ENCODE data around the gene SLIT3.
"Not testable (repeated sequence)": the region's sequence is repeated elsewhere in the genome, so short reads cannot be mapped to it uniquely, and the experiment has no call there.

Gene SLIT3

DNA sequence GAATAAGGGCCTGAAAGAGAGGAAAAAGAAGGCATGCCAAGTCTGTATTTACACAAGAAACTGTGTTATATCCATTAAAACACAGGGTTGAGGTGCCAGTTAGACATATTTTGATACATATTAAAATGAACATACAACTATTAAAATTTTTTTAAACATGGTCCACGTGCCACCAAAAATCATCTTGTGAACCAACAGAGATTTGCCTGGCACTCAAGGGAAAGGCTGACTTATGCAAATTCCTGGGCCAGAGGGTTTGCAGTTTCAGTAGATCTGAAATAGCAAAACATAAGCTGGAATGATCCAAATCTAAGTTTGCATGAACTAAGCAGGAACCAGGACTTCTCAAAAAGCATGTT lies 168.7 kb downstream of the SLIT3 start:
- no peak for DNase-seq

DNA sequence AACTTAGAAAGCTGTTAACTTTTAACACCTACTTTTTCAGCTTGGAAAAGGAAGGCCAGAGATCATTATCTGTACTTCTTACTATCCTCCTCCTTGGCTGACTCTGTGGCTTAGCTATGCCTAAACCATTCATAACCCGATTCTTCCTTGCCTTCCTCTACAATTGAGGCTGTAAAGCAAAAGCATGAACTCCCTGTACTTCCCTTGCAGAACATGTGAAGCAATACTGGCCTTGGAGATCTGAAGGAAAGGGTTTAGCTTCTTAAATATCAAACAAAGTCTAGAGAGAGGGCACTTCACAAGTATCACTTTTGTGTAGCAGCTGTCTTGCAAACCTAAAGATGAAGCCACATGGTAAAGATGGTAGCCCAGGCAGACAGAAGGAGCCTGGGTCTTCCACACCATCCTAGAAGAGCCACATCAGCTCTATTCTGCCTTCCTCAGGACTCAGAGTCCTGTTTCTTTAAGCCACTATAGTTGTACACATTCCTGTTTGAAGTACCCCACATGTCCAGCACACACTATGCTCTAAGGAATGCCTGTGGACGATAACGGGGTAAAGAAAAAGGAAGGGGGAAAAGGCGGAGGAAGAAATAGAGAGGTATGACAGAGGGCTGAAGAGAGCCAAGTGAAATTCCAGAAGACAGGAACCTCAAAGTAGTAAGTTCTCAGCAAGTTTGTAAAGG lies 169.2 kb downstream of the SLIT3 start:
- no peak for DNase-seq

DNA sequence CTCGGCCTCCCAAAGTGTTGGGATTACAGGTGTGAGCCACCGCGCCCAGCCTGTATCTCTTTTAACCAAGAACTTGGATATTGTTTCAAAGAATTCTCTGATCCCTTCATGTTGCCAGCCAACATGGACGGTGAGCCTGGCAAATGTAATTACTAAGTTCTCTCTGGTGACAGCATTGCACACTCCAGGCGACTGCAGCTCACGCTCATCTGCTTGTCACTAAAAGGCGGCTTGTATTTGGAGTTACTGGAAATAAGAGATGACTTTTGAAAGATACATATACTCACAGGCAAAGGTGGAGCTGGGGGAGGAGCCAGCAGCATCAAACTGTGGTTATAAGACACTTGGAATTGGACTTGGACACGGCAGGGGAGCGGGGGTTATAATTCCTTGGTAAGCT lies 172.3 kb downstream of the SLIT3 start:
- no peak for DNase-seq

DNA sequence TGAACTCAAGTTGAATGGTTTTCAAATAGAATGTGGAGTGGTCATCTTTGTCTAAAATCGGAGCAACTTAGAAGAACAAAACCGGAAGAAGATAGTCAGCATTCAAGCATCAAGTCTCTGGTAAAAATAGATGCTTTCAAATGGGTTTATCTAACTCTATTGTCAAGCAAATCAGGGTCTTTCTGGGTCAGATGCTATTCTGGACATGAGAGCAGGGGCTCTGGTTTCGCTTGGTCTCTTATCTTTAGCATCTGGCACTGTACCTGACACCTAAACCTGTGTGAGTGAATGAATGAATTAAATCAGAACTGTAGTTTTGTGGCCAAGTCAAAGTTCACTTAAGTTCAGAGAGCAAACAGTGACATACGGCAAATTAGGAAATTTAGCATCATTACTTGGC lies 173.5 kb downstream of the SLIT3 start:
- DNase-seq: no peak

DNA sequence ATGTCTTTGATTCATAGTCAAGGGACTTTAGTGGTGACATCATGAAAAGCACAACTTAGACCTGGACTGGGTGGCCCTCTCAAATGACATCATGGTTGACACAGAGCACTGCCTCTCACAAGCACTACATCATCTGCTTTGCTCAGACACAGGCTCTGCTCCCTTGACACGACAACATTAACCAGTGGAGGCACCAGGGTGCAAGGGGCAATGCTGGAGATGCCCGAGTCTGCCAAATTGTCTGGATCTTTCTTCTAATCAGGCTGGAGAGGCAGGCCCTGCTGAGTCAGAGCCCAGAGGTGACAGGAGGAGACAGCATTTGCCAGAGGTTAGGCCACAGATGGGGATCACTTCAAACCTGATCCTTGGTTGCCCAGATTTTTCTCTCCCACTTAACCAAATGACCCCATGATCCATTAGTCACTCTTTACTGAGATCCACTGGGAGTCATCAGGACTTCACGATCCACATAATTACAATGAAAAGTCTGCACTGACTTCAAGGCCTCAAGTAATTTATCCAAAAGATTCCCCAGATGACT lies 174.4 kb downstream of the SLIT3 start:
- no peak for DNase-seq

DNA sequence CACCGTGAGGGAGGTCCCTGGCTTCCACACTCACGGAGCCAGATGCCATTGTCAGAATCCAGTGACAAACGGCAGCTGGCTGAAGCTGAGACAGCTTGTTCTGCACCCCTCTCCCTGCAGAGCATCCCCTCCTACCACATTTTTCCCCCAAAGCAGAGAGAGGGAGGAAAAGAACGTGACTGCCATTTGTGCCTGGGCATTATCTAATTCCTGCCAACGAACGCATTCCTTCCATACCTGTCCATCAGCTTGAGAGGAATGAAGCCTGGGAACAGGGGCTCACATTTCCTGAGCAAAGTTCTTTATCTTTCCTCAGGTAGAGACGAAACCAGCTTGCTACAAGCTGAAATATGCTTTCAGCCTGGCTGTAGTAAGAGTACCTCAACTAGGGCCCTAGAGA lies 175.4 kb downstream of the SLIT3 start:
- no peak for DNase-seq

DNA sequence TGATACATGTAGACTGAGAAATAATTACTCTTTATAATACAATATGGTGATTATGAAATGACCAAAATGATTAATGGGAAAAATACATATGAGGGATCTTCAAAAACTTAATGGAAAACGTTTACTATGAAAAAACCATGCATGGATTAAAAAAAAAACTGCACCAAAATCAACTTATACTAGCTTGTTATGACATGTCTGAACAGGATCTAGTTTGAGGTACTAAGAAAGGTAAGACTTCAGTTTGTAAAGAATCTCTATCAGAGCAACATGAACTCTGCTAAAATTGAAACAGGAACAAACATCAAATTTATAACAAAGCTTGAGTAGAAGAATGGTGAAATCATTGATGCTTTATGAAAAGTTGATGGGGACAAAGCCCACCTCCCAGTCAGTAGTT lies 178.0 kb downstream of the SLIT3 start:
- no peak for DNase-seq

DNA sequence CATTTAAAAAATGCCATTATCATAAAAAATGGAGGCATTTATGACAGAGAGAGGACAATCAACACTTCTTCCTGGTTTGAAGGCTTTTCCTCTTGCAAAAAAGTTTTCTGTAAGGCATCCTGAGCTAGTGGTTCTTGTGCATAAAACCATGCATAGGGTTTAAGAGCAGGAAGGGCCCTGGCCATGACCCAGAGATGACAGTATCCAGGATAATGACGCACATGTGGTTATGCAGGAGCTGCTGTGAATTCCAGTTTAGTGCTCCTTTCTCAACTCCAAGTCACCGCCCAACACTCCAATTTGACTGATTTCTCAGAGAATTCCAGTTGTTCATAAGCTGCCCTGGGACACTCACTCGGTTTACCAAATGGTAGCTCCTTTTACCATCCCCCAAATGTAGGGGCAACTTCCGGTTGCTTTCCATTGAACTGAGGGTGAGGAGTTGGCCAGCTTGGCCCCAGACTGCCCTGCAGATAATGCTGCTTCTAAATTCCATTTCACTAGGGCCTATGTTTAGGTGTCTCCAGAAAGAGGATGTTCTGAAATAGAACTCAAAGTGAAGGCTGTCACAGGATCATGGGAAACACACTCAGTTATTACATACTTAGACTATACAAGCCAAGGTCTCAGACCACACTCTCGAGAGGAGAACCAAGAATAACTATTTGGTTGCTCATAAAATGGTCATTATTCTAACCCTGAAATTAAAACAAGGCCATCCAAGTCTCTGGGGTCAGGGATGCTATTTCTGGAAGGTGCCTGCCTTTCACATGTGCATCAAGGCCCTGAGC lies 179.1 kb downstream of the SLIT3 start:
- no peak for DNase-seq

DNA sequence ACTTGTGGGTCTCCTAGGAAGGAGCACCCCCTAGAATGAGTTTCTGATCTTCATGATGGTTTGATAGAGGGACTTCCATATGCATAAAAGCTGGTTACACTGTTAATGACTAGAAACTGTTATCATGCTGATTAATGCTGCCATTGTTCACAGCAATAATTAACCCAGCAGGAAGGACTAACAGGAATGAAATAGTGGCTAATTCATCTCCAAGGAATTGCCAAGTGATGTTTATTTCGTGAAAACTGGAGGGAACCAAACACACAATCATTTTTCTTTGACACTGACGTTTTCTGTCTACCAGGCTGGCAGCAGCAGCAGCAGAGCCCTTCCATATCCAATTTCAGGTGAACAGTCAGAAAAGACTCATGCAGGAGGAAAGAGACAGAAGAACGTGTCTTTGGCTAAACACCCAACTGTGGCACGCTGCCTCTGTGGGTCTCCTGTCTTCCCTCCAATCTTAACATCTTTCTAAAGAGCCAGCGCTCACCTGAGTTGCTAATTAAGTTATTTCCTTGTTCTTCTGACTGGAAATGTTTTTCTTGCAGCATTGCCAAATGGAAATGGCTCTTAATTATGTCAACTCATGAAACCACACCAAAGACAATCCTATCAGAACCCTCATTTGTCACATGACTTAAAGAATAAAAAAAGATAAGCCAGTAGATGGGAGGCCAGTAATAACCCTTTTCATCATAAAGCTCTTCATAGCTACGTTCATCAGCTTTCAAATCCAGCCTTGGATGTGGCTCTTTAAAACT lies 181.5 kb downstream of the SLIT3 start:
- no peak for DNase-seq

DNA sequence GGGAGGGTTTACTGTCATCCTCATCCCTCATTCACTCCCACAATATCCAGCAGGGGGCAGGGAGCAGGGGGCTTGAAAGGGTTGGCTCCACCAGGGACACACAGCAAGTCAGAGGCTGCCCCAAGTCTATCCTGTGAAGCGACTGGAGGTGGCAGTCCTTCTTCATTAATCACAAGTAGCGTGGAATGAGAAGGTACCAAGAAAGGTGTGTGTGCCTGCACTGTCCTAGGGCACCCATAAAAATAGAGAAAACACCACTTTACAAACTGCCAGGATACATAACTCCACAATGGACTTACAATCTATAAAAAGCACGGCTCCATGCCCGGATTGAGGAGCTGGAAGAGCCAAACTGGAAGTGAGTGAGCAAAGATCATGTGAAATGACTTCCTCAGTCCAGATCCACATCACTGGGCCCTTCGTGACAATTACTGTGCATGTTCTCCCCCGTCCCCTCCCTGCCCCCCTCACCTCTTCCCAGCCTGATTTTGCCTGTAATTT lies 183.9 kb downstream of the SLIT3 start:
- no peak for DNase-seq

DNA sequence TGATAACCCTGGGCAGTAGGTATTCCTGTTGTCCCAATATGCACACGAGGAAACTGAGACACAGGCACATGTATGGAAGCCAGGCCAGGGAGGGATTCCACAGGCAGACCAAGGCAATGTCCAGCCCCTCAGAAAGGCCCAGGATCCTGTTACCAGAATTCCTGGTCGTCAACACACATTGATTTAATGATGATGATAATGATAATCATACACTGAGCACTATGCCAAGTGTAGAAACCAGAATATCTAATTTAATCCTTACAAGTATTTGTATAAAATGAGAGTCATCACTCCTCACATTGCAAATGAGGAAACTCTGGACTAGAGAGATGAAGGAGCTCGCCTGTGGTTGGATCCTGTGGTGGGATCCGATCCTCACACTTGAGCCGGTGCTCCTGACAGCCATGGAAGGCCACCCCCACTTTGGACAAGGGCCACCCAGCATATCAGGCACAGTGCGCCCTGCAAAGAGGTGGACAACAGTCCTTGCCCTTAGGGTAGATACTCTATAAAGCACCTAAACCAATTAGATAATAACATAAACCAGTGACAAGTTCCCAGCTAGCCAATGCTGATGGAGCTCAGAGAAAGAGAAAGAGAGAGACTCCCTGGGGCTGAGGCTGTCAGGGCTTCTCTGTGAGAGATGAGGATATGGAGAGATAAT lies 185.3 kb downstream of the SLIT3 start:
- no peak for DNase-seq

DNA sequence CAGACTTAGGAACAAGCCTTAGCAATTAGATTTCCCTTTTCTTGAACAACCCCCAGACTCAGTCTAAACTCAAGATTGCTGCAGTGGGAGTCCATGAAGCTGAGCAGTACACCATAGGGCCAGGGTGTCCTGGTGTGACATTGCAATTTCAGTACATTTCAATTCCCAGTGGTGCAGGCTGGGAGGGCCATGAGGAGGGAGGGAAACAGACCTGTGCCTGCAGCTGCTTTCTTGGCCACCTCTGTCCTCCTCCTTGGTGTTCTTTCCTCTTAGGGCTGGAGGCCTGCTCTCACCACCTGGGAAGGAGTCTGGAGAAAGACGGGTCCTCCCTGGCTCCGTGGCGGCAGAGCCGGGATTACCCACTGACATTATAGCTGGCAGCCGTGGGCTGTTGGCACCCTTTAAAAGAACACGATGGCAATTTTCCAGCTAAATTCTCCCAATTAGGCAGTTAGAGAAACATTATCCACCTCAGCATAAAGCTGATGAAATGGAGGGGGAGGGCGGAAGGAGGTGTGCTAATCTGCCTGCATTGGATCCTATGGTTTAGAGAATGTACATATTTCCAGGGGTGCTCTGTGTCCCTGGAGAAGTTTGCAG lies 186.4 kb downstream of the SLIT3 start:
- no peak for DNase-seq

DNA sequence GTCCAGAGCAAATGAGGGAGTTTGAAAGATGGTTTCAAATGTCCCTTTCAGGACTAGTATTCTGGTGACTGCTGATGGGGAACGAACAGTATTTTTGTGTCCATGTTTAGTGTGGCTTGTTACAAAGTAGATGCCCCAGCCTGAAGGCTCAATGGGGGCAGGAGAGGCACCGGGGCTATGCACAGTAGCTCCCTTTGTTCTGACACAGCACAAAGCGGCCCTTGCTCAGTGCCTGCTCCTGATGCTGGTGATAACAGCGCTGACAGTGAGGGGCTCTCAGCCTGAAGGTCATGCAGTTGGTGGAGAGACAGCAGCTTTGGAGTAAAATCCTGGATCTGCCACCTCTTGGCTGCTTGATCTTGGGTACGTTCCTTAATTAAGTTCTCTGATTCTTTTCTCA lies 188.9 kb downstream of the SLIT3 start:
- no peak for DNase-seq

DNA sequence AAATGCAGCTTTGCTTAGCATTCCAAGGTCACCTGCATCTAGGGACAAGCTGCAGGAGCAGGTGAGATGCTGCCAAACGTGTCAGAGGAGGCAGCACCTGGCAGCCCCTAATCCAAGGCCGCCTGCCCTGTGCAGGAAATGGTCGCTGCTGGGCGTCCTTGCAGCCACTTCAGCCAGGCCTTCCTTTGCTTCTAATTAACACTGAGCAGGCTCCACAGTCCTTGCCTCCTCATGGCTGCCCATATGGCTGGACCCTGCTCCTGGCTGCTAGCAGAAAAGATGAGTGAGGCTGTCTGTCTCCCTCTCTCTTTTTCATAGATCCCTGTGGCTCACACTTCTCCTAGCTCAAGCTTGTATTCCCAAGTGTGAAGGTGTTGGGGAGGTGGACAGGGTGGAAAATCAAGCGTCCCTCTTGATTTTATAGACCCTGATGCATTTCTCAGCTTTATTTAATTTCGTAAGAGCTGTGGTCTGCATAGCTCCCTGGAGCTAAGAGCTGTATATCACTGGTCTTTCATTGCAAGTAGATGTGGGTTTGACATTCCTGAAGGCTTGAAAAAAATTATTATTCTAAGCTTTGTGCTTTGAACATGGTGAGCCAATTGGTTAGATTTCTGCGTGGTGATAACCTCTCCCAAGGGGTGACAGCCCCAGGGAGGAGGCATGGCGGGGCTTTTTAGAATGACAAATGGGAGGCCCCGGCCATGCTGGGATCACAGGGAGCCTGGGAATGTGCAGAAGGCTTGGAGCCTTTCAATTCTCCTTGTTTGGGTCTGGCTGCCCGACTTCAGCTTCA lies 193.8 kb downstream of the SLIT3 start:
- DNase-seq: no peak

DNA sequence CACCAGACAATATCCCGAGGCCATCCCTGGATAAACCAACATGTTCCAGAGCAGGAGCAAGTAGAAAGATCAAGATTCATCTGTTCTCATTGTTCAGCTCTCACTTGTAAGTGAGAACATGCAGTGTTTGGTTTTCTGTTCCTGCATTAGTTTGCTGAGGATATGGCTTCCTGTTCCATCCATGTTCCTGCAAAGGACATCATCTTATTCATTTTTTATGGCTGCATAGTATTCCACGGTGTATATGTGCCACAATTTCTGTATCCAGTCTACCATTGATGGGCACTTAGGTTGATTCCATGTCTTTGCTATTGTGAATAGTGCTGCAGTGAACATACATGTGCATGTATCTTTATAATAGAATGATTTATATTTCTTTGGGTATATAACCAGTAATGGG lies 195.4 kb downstream of the SLIT3 start:
- not testable (repeated sequence) for DNase-seq

DNA sequence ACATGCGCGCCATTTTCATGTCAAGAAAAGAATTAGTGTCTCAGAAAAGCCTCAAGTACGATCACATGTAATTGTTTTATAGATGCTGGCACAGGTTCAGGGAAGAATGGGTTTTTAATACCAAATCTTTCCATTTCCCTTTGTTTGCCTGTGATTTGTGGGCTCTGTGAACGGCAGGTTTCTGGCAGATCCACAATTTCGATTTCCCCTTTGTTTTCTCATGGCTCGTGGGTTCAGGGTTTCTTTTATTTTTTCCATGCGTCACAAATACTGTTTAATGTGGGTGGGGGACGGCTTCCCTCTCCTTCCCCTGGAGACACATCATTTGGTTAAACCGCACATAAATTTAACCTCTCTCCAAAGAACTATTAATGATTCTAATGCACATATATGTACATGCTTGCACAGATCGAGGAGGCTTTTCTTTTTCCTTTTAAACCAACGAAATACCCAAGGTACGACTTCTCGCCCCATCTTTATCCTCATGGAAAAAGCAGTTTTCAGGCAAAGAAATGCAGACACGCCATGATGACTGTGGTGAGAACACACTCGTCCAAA lies 195.9 kb downstream of the SLIT3 start:
- DNase-seq: no peak

DNA sequence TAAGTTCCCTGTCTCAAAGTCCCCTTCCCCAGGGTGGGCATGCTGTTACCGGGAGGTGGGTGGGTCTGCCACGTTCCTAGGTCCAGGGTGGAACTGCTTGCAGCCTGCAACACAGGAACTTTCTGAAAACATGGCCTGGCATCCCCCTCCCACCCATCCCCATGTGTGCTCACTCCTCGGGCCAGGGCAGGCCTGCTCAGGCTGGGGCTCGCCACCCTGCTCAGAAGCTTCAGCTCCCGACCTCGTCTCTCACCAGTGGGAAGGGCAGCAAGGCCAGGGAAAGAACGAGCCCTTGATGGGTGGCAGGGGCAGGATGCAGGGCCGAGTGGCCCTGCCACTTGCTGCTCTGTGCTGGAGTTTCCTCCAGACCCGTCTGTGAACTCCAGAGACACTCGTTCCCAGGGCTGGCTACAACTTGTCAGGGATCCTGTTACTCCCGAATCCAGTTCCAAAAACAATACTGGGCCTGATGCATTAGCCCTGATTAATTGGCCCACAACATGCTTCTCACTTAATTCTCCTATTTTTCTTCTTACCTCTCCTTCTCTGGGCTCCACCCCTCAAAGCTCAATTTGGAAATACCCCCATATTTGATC lies 197.3 kb downstream of the SLIT3 start:
- no peak for DNase-seq

DNA sequence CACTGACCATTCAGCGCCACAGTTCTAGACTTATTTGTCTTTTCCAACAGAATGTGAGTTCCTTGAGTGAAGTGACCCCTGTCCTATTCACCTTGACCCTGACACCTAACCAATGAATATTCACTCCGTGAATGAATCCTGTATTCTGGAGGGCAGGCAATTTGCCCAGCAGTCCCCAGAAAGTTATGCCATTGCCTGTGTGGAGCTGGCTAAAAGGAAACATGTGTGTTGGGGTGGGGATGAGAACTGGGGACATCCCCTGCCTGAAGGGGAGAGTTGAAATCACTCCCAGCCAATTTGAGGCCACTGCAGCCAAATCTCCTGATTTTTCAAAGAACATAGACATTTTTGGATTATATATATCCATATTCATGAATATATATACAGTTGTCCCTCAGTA lies 199.0 kb downstream of the SLIT3 start:
- DNase-seq: no peak

DNA sequence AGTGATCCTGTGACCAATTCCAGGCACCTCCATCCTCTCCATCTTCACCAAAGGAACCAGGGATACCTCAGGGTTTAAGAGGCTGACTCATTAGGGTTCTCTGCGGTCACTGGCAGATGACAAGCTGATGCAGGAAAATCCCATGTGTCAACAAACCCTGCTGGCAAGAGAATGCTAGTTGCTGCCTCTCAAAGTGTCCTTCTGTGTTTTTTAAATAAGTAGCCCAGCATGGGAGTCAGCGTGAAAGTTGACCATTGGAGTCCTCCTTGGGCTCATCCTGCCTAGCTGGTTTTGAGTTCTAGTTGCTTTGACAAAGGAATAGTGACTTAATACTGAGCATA lies 200.2 kb downstream of the SLIT3 start:
- no peak for DNase-seq

DNA sequence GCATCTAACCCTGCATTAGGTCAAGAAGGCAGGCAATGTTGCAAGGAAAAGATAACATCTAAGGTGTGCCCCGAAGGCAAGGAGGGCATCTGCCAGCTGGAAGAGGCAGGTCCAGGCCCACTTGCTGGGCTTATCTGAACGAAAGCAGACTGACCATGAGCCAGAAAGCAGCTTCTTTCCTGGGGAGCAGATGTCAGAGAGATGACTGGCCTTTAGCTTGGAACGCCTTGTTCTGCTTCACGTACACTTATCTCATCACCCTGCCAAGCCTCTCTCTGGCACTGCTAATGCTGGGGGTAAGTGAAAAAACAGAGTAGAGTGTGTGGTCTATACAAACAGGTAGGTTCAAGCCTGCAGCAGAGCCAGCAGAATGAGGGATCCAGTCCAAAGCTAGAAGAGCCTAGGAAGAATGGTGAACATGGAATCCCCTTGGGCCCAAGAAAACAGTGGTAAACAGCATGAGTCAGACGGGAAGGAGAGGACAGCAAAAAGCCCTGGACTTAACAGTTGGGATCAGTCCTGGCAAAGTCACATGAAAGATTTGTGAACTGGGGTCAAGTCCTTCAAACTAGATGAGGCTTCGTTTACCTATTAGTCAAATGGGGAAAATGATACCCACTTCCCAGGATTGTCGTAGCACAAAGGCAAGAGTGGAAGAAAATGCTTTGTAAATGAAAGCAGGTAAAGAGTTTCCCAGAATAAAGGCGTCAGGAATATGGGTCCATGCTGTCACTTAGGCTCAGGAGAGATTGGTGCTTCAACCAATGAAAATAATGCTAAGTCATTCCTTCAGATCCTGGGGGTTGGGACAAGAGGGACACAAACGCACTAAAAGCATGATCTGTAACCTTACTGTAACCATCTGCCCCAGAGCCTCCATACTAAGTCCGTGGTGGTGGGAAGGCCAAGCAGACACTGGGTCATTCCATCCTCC lies 200.9 kb downstream of the SLIT3 start:
- DNase-seq: no peak

Measured in stimulated activated naive CD4-positive, alpha-beta T cell treated with Interleukin-2 at 50 U/mL for 16 hours (primary cell).